HG02642 (cell line): ENCODE results near the gene FAM240B.

Experiments
- ATAC-seq: cut with Tn5 transposase; IDR thresholded peaks from one replicate; pipeline ENCODE4 v1.9.1; 2021; ENCODE audit warnings: mild to moderate bottlenecking; ENCODE audit not compliant: unreplicated experiment, poor library complexity

FAM240B gene

GRCh38 chr9:38705917-38706316, 14.0 kb downstream of the FAM240B start:
- ATAC-seq = no peak

GRCh38 chr9:38700695-38701094, 19.2 kb downstream of the FAM240B start:
- ATAC-seq = no peak

- ATAC-seq = no peak
These were observed 20.6 kb downstream of the FAM240B start for GRCh38 chr9:38699337-38699736.

- no peak for ATAC-seq
These were observed 22.1 kb downstream of the FAM240B start for GRCh38 chr9:38697776-38698300.

GRCh38 chr9:38696999-38697398, 22.9 kb downstream of the FAM240B start:
- no peak for ATAC-seq

GRCh38 chr9:38694676-38695075, 25.3 kb downstream of the FAM240B start:
- ATAC-seq = no peak

GRCh38 chr9:38692707-38693106, 27.2 kb downstream of the FAM240B start:
- no peak for ATAC-seq

- ATAC-seq = no peak
These were observed 29.4 kb downstream of the FAM240B start for GRCh38 chr9:38690574-38690973.

- ATAC-seq = no peak
These were observed 30.3 kb downstream of the FAM240B start for GRCh38 chr9:38689678-38690077.

GRCh38 chr9:38687992-38688391, 31.9 kb downstream of the FAM240B start:
- ATAC-seq = no peak

- ATAC-seq = peak; percentile 70
These were observed 32.5 kb downstream of the FAM240B start for GRCh38 chr9:38687389-38687842.

GRCh38 chr9:38686933-38687332, 33.0 kb downstream of the FAM240B start:
- ATAC-seq = no peak

GRCh38 chr9:38685535-38685934, 34.4 kb downstream of the FAM240B start:
- ATAC-seq = no peak

GRCh38 chr9:38683336-38683735, 36.6 kb downstream of the FAM240B start:
- ATAC-seq = no peak

- ATAC-seq = no peak
These were observed 37.2 kb downstream of the FAM240B start for GRCh38 chr9:38682713-38683112.

GRCh38 chr9:38681747-38682227, 38.1 kb downstream of the FAM240B start:
- ATAC-seq = no peak

GRCh38 chr9:38680837-38681445, 39.0 kb downstream of the FAM240B start:
- no peak for ATAC-seq

- no peak for ATAC-seq
These were observed 42.2 kb downstream of the FAM240B start for GRCh38 chr9:38677660-38678303.

GRCh38 chr9:38675831-38676230, 44.1 kb downstream of the FAM240B start:
- ATAC-seq = no peak

- ATAC-seq = no peak
These were observed 44.7 kb downstream of the FAM240B start for GRCh38 chr9:38675211-38675610.

- no peak for ATAC-seq
These were observed 46.3 kb downstream of the FAM240B start for GRCh38 chr9:38673399-38674193.
